Measurements from ENCODE around the gene OR4S2. TPM values are rescaled to one million over a fixed set of nuclear protein-coding genes. Genes with fewer than 3 reads are reported as not detected.

Gene OR4S2
- total and polyA plus RNA-seq, 2 of the 8 experiments (the other 6 are each of a cell fraction or from before 2014, with no cell fraction given) = not detected

- ChIA-PET POLR2A (ENCODE audit: partially characterized antibody) (no interaction called here), CTCF (ENCODE audit: partially characterized antibody) (no interaction called here)
- Histone ChIP-seq H3K4me2 (ENCODE audit: insufficient read depth in 1 of 2, low read depth in 2 of 2, low read length in 2 of 2) (no peak overlapping the region), H3K9ac (replicated peaks in 1 of 4; ENCODE audit: extremely low read depth in 1 of 4, low read depth in 3 of 4, low read length in 3 of 4) (no peak overlapping the region), H2BK15ac (ENCODE audit: low read length) (no peak overlapping the region), H4K91ac (replicated peaks; ENCODE audit: insufficient read length, low read length) (no peak overlapping the region), H3K14ac (ENCODE audit: insufficient read length) (no peak overlapping the region), H3K4me3 (ENCODE audit: extremely low read depth in 1 of 4, insufficient read depth in 2 of 4, low read depth in 3 of 4, low read length in 4 of 4) (no peak overlapping the region), H3K79me1 (ENCODE audit: low read depth, low read length) (no peaks in the 10 kb centered on the region), H4K8ac (ENCODE audit: extremely low read depth, insufficient read depth, low read length) (no peak overlapping the region), H3K56ac (replicated peaks; ENCODE audit: insufficient read length, low read depth, low read length) (no peak overlapping the region), H3K23me2 (ENCODE audit: low read depth, low read length) (no peaks in the 10 kb centered on the region), H3K36me3 (ENCODE audit: control insufficient read depth in 2 of 4, insufficient read depth in 4 of 4, low read length in 3 of 4) (no peaks in the 10 kb centered on the region), H3K79me2 (ENCODE audit: control insufficient read depth in 1 of 2, insufficient read depth in 2 of 2, low read length in 2 of 2) (no peaks in the 10 kb centered on the region), H3K27ac (ENCODE audit: low read depth, low read length) (no peak overlapping the region), H2BK5ac (ENCODE audit: low read depth, low read length) (no peak overlapping the region), H2BK12ac (ENCODE audit: low read depth, low read length) (no peak overlapping the region), H3K27me3 (replicated peaks in 1 of 4; ENCODE audit: control insufficient read depth in 3 of 4, extremely low read depth in 1 of 4, insufficient read depth in 3 of 4, low read length in 3 of 4) (no peaks in the 10 kb centered on the region), H2BK120ac (replicated peaks; ENCODE audit: low read depth, low read length) (no peak overlapping the region), H3K18ac (ENCODE audit: extremely low read depth, low read length) (no peak overlapping the region), H3K4me1 (replicated peaks in 1 of 4; ENCODE audit: control insufficient read depth in 3 of 4, insufficient read depth in 4 of 4, low read length in 3 of 4) (no peaks in the 10 kb centered on the region), H4K5ac (ENCODE audit: insufficient read length, low read depth, low read length) (no peak overlapping the region), H4K20me1 (replicated peaks in 1 of 2; ENCODE audit: control insufficient read depth in 1 of 2, insufficient read depth in 2 of 2, low read length in 2 of 2) (no peaks in the 10 kb centered on the region), H2BK20ac (ENCODE audit: low read length) (no peak overlapping the region), H3K9me3 (ENCODE audit: insufficient read depth in 2 of 2, low read depth in 1 of 2, low read length in 1 of 2) (peaks cover 18 to 37% of the 10 kb centered on the region in 2 experiments; a peak in 3 of 4 replicates), H3K23ac (ENCODE audit: insufficient read length) (no peak overlapping the region), H2AK5ac (ENCODE audit: low read depth, low read length) (no peak overlapping the region), H3K4ac (replicated peaks; ENCODE audit: insufficient read length, low read depth, low read length) (no peak overlapping the region), H2AFZ (ENCODE audit: low read length) (no peak overlapping the region)
- 88% methylated on average over 2 of the region's 2 CpGs; no CpG with 5 or more reads in 1 of the 2 experiments for whole genome bisulfite sequencing, 2 experiments (ENCODE audit: extremely low coverage in 1 of 2, insufficient coverage in 1 of 2, insufficient read length in 1 of 2, insufficient replicate concordance in 2 of 2, low coverage in 1 of 2, low lambda C conversion rate in 2 of 2, missing lambda C conversion rate in 1 of 2)
- DNase-seq (ENCODE audit: low read depth in 1 of 2, low spot score in 2 of 2) (no peak), FAIRE-seq (no peak)
- TF ChIP-seq BCL11A (IDR thresholded peaks at IDR 0.05; ENCODE audit: low read depth in 2 of 2, low read length in 2 of 2) (no peak), TCF12 (IDR thresholded peaks at IDR 0.05; ENCODE audit: low read depth, low read length) (no peak), RBBP5 (IDR thresholded peaks at IDR 0.05; ENCODE audit: borderline replicate concordance, low read depth, low read length) (no peak), SIN3A (conservative IDR thresholded peaks at IDR 0.05 in 1 of 2, IDR thresholded peaks at IDR 0.05 in 1 of 2; ENCODE audit: low read depth in 1 of 2, low read length in 2 of 2) (no peak), TEAD4 (IDR thresholded peaks at IDR 0.05; ENCODE audit: low read depth, low read length) (no peak), SP4 (IDR thresholded peaks at IDR 0.05; ENCODE audit: low read length) (no peak), MAX (IDR thresholded peaks at IDR 0.05) (no peak), BACH1 (IDR thresholded peaks at IDR 0.05; ENCODE audit: low read length) (no peak), CTCF (IDR thresholded peaks at IDR 0.05; ENCODE audit: control extremely low read depth in 1 of 3, insufficient read depth in 1 of 3, low read depth in 1 of 3, low read length in 3 of 3) (no peak), POU5F1 (IDR thresholded peaks at IDR 0.05; ENCODE audit: low read depth, low read length) (no peak), SIX5 (IDR thresholded peaks at IDR 0.05; ENCODE audit: low read depth, low read length) (no peak), FOSL1 (IDR thresholded peaks at IDR 0.05; ENCODE audit: insufficient read depth, low read depth, low read length) (no peak)
Measured at GRCh38 chr11:55658031-55658573, 10.0 kb downstream of the OR4S2 start.

Data from H1 (cell line).